HG03565 (cell line): ENCODE measurements around the gene ZNF831.

Experiments
- ATAC-seq: cut with Tn5 transposase; IDR thresholded peaks from one replicate; pipeline ENCODE4 v1.9.1; 2021; ENCODE audit warnings: mild to moderate bottlenecking, moderate library complexity; ENCODE audit not compliant: unreplicated experiment

The ZNF831 gene

DNA sequence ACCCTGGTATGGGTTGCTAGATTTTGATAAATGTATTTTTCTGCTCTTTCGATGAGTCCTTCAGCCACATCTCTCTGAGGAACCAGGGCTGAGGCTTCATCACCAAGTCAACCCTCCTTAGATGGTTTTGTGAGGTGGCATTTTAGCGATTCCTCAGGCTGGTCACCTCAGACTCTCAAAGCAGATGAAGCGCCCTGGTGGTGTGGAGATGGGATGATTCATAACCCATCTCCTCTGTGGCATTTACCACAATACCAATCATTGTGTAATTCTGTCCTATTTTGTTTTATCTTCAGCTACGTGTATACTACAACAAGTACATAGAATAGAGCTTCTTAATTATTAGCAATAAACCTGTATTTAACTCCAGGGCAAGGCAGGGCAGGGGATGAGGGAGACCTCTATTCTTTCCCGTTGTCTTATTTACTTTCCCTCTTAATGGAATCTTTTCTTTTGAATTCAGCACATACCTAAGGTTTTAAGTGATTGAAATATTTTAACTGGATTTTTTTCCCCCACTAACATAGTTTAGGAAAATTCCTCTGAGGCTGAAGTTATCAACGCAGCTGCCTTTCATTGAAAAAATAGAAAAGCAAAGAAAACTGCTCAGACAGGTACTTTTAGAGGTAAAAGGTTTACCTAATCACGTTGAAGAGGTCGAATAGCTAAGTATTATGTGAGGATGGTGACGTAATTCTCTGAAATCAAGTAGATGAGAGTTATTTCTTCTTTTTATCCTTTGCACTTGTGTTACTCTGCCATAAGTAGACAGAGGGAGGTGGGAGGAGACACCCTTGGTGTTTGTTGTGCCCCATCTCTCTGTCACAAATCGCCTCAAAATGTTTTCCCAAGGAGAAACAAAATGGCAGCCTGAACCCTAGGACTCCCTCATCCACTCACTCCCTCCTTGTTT, 79.3 kb downstream of the ZNF831 start:
- ATAC-seq: no peak

DNA sequence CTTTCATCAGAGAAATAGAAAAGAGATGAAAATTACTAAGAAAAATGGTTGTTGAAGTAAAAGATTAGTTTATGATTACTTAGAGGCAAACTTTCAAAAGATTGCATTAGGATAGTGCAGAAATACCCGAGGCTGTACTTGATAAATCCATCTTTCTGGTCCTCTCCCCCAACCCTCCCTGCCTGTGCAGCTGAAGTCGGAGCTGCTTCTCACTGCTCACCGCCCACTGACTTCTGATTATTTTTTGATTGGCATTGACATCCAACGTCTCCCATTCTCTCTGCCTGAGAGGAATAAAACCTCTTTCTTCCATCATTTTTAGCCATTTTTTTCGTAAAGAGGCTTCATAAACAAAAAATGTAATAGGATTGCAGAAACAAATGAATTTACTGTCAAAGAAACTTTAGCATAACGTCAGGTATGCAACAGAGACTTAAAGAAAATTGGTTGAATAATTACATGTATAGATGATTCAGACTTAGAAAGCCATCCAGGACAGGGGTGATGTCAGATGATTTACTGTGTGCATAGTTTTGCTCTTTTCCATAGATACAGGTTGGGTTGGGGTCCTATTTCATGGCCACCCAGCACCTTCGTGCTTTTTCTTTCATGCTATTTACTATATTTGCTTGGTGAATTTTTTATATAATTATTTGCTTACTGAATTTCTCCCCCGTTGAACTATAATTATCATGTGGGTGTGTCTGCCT, 83.2 kb downstream of the ZNF831 start:
- ATAC-seq: no peak

GRCh38 chr20:59247731-59248684, 84.4 kb downstream of the ZNF831 start:
- no peak for ATAC-seq

GRCh38 chr20:59250293-59250692, 86.7 kb downstream of the ZNF831 start:
- ATAC-seq: no peak

DNA sequence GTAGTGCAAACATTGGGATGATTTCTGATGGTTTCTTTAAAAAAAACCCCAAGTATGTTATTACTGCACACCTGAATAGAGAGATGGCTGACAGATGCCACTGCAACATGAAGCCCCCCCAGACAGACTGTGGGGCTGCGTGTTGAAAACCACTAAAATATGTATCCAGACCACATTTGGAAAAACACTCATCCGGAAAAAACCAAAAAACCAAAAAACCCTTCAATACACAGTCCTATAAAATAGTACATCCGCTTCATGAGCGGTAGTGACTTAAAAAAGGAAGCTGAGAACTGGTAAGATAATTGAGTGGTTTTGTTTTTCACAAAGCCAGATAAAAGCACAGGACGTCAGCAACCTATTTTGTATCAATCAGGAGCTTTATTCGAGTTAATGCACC, 89.7 kb downstream of the ZNF831 start:
- ATAC-seq: no peak

GRCh38 chr20:59253779-59254319, 90.2 kb downstream of the ZNF831 start:
- no peak for ATAC-seq

DNA sequence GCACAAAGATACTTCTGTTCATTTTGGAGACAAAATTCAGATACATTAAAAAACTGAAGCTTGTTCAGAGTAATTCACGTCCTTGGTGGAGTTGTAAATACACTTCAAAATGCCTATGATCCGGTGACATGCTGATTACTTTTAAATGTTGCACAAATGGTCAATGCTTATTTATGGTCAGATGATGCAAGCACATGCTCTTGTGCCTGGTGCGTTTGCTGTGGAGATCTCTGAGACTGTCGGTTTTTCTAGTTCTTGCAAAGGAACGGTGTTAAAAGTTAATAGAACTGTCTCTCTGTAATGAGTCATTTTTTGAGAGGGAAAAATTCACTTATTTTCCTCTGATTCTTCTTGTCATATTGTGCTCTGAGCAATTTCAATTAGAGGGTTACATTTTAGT, 91.6 kb downstream of the ZNF831 start:
- ATAC-seq: no peak

DNA sequence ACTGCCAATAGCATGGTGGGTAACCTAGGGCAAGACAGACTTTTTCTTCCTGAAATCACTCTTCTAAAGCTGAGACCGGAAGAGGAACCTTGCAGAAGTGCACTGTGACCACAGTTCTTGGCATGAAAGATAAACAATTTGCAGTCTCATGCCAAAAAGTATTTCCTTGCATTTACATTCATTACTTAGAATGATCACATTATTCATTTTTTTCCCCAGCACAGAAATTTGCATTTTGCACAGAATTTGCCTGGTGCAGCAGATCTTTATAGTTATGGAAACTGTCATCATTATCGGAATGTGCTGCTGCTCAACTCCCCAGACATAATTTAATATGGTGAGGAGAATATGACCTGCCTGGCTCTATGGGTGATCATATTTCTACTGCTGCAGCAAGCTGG, 94.6 kb downstream of the ZNF831 start:
- ATAC-seq: no peak

DNA sequence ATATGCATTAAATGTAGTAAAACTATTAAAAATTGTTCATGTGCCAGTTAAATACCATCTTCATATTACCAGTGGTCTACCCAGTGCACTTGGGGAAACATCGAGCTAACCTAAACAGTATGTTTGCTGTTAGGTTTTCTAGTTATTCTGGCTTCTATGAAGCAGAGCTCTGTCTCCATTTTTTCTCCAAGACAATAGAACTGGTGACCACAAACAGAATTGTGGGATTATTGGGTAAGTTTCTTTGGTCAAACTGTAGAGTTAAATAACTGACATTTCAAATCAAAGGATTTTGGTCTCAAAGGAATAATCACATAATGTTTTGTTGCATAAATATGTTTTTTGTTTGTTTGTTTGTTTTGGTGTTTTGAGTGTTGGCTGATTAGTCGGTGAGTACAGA, 96.3 kb downstream of the ZNF831 start:
- ATAC-seq: no peak

- no peak for ATAC-seq
These were observed 101.7 kb downstream of the ZNF831 start for GRCh38 chr20:59265298-59265697.

GRCh38 chr20:59268870-59269269, 105.2 kb downstream of the ZNF831 start:
- ATAC-seq: no peak

GRCh38 chr20:59269411-59270025, 105.9 kb downstream of the ZNF831 start:
- ATAC-seq: no peak

DNA sequence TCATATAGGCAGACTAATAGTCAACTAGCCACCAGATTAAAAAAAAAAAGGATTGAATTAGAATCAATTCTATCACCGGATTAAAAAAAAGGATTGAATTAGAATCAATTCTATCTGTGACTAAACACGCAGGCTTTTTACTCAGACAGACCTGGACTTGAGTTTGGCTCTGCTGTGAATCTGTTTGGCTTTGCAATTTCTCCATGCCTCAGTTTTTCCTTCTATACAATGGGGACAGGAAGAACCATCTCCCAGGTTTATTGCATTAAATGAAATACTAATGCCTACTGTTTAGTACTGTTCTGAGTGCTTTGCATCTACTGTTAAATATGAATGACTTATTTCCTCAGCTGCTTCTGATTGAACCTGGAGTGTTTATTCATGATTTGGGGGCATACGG, 106.8 kb downstream of the ZNF831 start:
- no peak for ATAC-seq

- ATAC-seq: no peak
These were observed 110.2 kb downstream of the ZNF831 start for GRCh38 chr20:59273739-59274357.

- no peak for ATAC-seq
These were observed 113.3 kb downstream of the ZNF831 start for GRCh38 chr20:59276938-59277337.

DNA sequence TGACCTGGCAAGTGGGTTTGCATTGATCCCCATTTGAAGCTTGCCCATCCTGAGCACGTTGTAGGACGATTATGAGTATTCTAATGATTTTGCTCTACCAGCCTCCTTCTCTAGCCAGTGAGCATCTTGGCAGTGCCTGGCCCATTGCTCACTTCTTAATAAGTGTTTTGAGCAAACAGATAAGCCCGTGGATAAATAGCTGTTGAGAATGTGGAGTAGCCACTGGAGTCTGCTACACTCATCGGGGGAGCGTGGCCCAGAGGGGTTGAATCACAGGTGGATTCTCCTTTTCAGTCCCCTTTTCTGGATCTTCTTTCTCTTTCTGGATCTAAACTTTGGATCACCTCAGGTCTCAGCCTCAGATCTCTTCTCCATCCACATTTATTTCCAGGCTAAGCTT, 120.8 kb downstream of the ZNF831 start:
- no peak for ATAC-seq

DNA sequence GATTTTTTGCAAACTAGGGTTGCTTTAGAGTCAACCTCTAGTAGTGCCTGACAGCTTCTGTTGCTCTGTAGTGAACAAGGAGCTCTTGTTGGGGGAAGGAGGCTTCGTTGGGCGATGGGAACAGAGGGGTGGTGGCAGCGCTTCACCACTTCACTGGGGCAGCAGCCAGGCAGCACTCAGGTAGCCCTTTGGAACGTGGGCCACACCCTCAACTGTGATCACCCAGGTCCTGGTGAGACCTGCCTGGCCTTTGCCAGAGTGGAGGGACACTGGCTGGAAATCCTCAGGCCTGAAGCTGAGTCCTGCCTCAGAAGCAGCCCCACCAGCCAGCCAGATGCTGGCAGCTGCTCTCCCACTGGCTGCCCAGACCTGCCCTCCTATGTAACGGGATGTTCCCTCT, 126.4 kb downstream of the ZNF831 start:
- ATAC-seq: no peak

- no peak for ATAC-seq
These were observed 128.2 kb downstream of the ZNF831 start for GRCh38 chr20:59291740-59292383.

DNA sequence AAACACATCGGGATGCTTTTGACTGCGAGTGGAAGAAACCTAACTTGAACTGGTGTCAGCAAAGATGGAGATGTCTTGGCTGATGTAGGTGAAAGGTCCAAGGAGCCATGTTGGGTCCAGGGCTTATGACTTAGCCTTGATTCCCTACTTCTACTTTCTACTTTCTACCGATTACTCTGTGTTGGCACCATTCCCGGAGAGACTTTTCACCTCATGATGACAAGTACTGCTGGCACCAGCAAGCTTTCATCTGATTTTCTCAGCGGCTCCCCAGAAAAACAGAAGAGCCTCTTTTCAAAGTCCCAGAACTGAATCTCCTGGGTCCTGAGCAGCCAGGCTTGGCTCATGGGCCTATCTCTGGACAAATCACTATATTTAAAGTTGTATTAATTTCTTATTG, 131.9 kb downstream of the ZNF831 start:
- ATAC-seq: no peak
